GM19395 (cell line): ENCODE results near the gene P2RX1.

Experiments used
- ATAC-seq: cut with Tn5 transposase; IDR thresholded peaks from one replicate; pipeline ENCODE4 v1.9.1; 2021; ENCODE audit warnings: mild to moderate bottlenecking, moderate library complexity; ENCODE audit not compliant: unreplicated experiment

Gene P2RX1

DNA sequence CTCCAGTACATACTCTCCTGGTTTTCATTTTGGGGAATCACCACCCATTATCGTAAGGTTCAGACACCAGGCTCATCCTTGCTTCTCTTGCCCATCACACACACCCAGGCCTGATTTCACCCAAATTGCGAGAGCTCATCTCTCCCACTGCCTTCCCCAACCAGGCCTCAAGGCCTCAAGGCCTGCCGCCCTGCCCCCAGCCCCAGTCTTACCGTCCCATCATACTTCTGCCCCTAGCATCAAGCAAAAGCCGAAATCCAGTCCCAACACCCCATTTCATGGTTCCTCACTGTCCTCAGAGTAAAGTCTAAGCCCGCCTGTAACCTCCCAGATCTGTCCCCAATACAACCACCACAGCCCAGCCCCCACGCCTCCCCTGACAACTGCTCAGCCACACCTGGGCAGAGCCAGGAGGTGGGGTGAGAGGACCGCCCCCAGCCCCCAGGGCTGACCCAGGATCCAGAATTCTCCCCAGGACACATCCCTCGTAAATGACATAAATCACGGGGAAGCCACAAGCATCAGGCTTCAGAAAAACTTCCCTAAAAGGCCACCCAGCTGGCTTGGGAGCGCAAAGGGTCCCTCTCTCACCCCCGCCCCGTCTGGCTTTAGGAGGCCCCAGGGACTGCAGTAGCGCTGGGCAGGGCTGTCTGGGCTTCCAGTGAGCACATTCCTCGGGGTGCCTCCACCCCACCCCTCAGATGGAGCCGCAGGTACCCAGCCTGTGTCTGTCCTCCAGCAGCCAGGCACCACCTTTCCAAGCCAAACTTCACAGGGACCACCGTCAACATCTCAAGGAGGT, 9.6 kb upstream of the P2RX1 start:
- ATAC-seq = no peak

DNA sequence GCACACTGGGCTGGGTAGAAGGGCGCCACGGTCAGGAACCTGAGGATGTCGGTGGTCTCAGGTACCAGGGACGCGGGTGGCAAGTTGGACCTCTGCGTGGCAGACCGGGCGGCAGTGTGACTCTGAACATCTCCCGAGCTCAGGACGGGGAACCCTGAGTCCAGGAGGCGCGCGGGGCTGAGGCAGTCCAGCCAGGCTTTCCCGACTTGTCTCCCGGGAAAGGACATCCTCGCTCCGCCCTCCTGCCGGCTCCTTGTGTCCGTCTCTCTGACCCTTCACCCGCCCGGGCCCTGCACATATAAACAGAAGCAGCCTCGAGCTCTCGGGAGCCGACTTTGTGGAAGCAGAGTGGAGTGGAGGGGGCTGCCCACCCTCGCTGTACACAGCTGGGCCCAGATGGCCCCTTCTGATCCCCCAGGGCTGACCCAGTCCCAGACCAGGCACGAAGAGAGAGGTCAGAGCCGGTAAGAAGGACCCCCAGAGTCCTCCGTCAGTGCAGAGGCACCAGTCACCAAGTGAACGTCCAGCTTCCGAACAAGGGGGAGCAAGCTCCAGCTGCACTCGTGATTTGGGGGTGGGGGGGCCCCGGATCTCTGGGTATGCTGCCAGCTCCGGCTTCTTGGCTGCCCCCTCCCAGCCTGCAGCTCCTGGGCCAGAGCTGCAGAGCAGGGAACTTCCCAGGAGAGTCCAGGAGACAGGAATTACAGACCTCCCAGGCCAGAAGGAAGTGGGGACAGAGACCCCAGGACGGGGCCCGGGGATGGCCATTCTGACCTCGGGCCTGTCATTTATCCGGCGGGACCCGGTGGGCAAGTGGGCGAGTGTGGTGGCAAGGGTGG, 8.5 kb upstream of the P2RX1 start:
- no peak for ATAC-seq

GRCh38 chr17:3923466-3924190, 7.4 kb upstream of the P2RX1 start:
- ATAC-seq = no peak

- no peak for ATAC-seq
Observed at GRCh38 chr17:3922765-3923164, 6.5 kb upstream of the P2RX1 start.

- no peak for ATAC-seq
Observed at GRCh38 chr17:3921502-3922319, 5.4 kb upstream of the P2RX1 start.

GRCh38 chr17:3921006-3921405, 4.7 kb upstream of the P2RX1 start:
- no peak for ATAC-seq

GRCh38 chr17:3919123-3919624, 2.9 kb upstream of the P2RX1 start:
- no peak for ATAC-seq

GRCh38 chr17:3918372-3919122, 2.3 kb upstream of the P2RX1 start:
- no peak for ATAC-seq

- ATAC-seq = no peak
Observed at GRCh38 chr17:3917391-3917931, 1.2 kb upstream of the P2RX1 start.

- no peak for ATAC-seq
Observed at GRCh38 chr17:3916825-3917224, 560 bp upstream of the P2RX1 start.

DNA sequence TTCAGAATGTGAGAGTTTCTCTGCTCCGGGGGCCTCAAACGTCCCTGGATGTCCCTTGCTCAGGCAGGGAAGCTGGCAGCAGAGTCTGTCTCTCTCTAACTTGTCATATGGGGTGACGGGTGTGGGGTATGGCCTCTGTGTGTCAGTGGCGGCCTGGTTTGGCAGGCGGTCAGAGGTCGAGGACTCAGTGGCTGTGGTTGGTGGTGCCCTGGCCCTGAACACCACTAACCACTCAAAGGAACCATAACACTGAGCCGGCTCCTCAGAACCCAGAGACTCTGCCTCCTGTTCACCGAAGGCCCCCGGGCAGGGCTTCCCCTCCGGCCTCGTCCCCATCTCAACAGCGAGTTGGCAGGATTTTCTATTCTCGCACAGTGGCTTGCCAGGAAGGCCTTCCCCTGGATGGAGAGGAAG, 677 bp downstream of the P2RX1 start:
- no peak for ATAC-seq

DNA sequence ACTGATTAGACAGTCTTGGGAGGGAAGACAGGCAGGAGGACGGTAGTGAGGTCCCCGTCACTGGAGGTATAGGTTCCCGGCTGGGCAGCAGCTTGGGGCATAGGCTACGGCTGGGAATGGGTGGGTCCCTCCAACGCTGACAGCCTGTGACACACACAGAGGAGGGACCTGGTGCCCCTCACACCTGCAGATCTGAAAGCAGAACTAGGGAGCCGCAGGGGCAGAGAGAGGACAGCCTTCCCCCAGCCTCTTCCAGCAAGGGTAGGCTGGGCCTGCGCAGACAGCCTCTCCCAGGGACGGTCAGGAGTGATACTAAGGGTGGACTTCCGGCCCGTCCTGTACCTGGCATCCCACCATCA, 2.0 kb downstream of the P2RX1 start:
- peak; percentile 54 for ATAC-seq

DNA sequence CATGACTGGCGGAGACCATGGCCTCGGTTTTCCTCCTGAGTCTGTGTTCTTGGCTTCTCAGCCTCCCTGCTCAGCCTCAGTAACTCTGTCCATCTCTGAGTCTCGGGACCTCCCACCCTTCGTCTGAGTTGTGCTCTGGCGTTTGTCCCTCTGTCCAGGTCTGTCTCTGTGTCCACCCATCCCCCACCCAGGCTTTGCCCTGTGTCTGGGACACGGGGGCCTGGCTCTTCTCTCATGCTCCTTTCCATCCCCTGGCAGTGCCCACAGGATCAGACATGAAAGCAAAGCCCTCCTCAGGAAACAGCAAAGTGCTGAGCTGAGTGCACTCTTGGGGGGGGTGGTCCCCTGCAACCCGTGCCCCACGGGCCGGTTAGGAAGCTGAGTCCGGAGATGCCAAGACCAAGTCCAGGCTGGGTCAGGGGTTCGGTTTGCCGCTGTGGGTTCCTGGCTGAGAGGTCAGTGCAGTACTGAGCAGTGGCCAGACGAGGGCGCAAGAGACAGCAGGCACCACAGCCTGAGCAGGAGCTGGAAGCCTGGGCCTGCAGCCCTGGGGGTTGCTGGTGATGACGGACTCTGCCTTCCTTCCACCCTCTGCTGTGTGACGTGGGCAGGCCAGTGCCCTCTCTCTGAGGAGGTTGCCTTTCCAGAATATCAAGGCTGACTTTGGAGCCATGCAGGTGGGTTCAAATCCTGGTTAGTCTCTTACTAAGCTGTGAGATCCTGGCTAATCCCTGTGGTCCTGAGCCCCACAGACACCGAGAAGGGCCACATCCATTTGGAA, 2.5 kb downstream of the P2RX1 start:
- peak; percentile 55 for ATAC-seq

DNA sequence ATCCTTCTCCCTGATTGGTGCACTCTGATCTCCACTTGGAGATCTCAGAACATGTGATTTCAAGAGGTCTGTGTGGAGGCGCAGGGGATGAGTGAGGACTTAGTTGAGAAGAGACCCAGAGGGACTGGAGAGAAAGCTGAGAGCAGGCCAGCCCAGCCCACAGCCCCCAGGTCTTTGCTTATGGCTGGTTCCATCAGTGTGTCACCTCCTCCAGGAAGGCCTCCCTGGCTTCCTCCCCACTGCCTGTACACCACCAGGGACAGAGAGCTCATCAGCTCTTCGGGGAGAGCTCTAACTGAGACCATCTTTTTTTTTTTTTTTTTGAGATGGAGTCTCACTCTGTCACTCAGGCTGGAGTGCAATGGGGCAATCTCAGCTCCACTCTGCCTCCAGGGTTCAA, 3.4 kb downstream of the P2RX1 start:
- ATAC-seq = no peak

DNA sequence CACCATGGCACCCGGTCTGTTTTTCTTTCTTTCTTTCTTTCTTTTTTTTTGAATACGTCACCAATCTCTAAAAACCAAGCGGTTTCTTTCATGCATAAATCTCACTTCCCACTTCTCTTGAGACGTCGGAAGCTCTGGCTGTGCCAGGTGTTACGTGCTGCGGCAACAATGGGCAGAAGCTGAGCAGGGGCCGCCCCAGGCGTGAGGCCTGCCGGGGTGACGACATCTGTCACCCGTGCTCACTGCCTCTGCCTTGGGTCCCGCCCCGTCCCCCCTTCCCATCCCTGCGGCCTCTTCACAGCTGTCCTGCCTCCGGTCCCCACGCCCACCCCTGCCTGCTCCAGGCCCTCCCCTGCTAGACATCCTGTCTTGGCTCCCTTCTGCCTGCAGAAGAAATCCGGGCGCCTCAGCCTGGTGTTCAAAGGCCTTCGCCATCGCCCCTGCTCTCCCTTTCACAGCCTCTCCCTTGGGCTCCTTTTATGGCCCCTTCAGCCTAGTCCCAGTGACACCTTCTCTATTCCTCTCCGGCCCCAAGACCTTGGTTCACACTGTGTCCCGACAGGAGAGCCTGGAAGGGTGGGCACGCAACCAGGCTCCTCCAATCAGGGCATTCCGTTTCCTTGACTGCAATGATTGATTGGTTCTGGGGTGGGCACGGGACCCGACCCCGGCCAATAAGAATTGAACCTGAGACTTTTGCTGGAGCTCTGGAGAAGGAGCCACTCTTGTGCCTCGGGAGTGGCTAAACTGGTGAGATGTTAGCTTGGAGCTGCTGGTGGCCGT, 4.8 kb downstream of the P2RX1 start:
- peak; percentile 72 for ATAC-seq

DNA sequence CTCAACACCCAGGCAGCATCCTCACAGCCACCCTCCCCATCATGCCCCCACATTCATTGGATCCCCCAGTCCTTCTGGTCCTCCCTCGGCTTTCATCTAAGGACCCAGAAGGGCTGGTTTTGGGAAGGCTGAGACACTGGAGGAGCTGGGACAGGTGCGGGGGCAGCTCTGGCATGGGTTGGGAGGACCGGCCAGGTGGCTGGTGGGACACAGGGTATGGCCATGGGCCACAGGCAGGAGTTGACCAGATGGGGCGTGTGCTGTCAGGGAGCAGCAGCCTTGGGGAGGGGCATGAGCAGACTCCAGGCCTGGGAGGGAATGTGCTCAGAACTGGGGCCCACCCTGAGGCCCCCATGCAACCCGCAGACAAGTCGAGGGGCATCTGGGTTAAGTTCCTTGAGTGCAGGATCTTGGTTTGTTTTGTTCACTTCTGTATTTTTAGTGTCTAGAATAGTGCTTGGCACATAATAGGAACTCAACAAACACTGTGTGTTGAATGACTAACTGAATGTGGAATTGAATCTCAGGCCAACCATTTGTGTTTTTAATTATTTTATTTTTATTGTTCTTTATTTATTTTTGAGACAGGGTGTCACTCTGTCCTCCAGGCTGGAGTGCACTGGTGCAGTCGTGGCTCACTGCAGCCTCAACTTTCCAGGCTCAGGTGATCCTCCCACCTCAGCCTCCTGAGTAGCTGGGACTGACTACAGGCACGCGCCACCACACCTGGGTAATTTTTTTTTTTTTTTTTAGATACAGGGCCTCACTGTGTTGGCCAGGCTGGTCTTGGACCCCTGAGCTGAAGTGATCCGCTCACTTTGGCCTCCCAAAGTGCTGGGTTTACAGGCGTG, 5.6 kb downstream of the P2RX1 start:
- ATAC-seq = peak; percentile 1

DNA sequence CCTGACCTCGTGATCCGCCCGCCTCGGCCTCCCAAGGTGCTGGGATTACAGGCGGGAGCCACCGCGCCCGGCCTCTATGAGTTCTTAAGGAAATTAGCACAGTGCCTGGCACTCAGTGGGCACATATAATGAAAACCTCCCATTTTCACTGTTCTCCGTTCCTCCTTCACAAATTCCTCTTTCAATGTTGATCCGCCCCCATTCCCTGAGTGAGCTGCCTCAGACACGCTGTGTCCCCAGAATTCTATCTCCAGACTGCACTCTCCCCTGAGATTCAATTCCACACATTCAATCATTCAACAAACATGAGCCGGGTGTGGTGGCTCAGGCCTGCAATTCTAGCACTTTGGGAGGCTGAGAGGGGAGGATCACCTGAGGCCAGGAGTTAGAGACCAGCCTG, 7.0 kb downstream of the P2RX1 start:
- no peak for ATAC-seq
